ENCODE data around the gene EEF1G.

The EEF1G gene

DNA sequence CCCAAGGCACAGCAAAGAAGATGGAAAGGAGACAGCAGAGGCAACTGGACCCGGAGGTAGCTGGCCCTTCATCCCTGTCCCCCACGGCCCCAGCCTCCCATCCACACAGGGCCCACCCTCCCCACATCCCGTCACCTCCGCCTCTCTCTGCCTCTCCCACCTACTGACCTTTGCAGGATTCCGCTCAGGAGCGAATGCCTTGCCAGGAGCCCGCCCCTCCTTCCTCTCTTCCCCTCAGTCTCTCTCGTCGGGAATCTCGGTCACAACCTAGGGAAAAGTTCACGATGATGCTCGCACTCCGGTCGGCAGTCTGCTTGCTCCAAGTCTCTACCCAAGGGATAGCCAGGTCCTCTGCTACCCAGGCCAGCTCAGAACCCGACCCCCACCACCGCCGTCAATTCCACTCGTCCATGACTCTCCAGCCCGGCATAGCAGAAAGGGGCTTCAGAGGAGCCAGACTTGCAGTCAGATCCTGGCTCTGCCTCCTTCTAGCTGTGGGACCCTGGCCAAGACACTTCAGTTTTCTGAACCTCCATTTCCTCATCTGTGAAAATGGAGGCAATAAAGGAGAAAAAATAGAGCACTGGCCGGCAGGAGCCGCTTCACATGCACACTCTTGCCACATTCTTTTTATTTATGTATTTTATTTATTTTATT lies 37.3 kb downstream of the EEF1G start:
- WGBS (ENCODE audit: insufficient coverage) = 96% methylated on average over 16 of the region's 21 CpGs
- peaks cover 5 to 29% (median 24%) of the 10 kb centered on the region in 4 experiments for H3K4me1 ChIP-seq (ENCODE audit: control extremely low read depth in 1 of 4, control insufficient read depth in 4 of 4, insufficient read depth in 4 of 4, low read length in 3 of 4)
- DNase-seq = no peak
- CTCF ChIA-PET = interaction anchor here (2.2 to 13.6 kb wide), 2 partner anchors 22 to 112 kb away, joined by 7 to 283 read pairs; no protein-coding TSS in a partner anchor
- peaks cover 8 to 65% (median 29%) of the 10 kb centered on the region in 4 experiments for H3K36me3 ChIP-seq (ENCODE audit: control insufficient read depth in 4 of 4, insufficient read depth in 4 of 4, low read length in 3 of 4)
- POLR2A ChIA-PET = no interaction called here
- H3K27ac ChIP-seq (ENCODE audit: insufficient read depth in 1 of 2, low read depth in 1 of 2, low read length in 2 of 2, poor library complexity in 1 of 2, severe bottlenecking in 2 of 2) = no peak overlapping the region
- no peaks in the 10 kb centered on the region for H3K9me3 ChIP-seq (ENCODE audit: control extremely low read depth in 1 of 5, control insufficient read depth in 4 of 5, insufficient read depth in 2 of 5, low read depth in 1 of 5, low read length in 4 of 5)
- H3K4me3 ChIP-seq (ENCODE audit: control insufficient read depth in 1 of 7, extremely low read depth in 1 of 7, insufficient read depth in 4 of 7, low read depth in 2 of 7, low read length in 6 of 7) = no peak overlapping the region
- no peaks in the 10 kb centered on the region for H3K27me3 ChIP-seq (replicated peaks in 2 of 5; ENCODE audit: control insufficient read depth in 4 of 5, insufficient read depth in 5 of 5, low read length in 4 of 5)

DNA sequence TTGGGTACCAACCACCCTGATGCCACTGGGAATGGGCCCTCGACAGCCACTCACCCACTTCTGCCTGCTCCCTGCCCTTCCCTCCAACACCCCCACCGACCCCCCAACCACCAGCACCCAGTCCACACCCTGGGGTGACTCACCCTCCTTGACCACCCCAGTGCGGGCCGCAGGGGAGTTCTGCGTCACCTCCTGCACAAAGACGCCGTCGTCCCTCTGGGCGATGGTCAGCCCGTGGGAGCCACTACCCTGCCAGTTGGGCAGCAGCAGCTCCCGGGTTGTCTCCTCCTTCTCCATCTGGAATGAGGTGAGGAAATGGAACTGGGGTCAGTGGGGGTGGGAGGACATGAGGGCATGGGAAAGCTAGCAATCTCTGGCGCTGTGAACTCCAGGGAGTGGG lies 37.9 kb downstream of the EEF1G start:
- Histone ChIP-seq H3K4me3 (ENCODE audit: control insufficient read depth in 1 of 7, extremely low read depth in 1 of 7, insufficient read depth in 4 of 7, low read depth in 2 of 7, low read length in 6 of 7) (no peak overlapping the region), H3K4me1 (ENCODE audit: control extremely low read depth in 1 of 4, control insufficient read depth in 4 of 4, insufficient read depth in 4 of 4, low read length in 3 of 4) (peaks cover 5 to 23% (median 18%) of the 10 kb centered on the region in 4 experiments), H3K27ac (ENCODE audit: insufficient read depth in 1 of 2, low read depth in 1 of 2, low read length in 2 of 2, poor library complexity in 1 of 2, severe bottlenecking in 2 of 2) (no peak overlapping the region), H3K36me3 (ENCODE audit: control insufficient read depth in 4 of 4, insufficient read depth in 4 of 4, low read length in 3 of 4) (peaks cover 14 to 67% (median 32%) of the 10 kb centered on the region in 4 experiments), H3K27me3 (replicated peaks in 2 of 5; ENCODE audit: control insufficient read depth in 4 of 5, insufficient read depth in 5 of 5, low read length in 4 of 5) (no peaks in the 10 kb centered on the region), H3K9me3 (ENCODE audit: control extremely low read depth in 1 of 5, control insufficient read depth in 4 of 5, insufficient read depth in 2 of 5, low read depth in 1 of 5, low read length in 4 of 5) (no peaks in the 10 kb centered on the region)
- no peak for DNase-seq
- ChIA-PET CTCF (interaction anchor here (1.4 to 13.6 kb wide), 3 partner anchors 23 to 141 kb away, joined by 4 to 283 read pairs (median 7); no protein-coding TSS in a partner anchor), POLR2A (no interaction called here)
- 93% methylated on average over 6 of the region's 12 CpGs for WGBS (ENCODE audit: insufficient coverage)

DNA sequence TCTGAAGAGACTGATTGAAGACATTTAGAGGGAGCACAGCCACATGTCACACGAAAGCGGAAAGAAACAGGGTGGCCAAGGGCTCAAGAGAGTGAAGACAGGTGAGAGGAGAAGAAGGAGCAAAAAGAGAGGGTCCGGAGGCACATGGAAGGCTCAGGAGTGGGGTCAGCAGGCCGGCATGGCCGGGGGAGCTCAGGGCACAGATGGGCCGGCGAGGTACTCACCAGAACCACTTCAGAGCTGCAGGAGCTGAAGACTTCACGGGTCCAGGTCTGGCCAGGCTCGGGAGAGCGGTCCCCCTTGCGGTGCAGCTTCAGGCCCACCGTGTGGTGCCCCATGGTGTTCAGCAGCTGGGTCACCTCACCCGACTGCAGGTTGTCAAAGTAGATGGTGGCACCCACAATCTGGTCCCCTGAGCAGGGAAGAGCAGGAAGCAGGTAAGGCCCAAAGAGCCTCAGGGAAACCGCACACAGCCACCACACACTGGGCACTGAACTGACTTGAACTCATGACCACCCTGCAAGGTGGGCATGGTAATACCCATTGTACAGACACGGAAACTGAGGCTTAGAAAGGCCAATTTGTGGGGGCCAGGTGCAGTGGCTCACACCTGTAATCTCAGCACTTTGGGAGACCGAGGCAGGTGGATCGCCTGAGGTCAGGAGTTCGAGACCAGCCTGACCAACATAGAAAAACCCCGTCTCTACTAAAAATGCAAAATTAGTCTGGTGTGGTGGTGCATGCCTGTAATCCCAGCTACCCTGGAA lies 38.7 kb downstream of the EEF1G start:
- ChIA-PET CTCF (interaction anchor here (1.4 to 13.6 kb wide), 3 partner anchors 24 to 140 kb away, joined by 4 to 283 read pairs (median 7); no protein-coding TSS in a partner anchor), POLR2A (no interaction called here)
- H3K27ac ChIP-seq (ENCODE audit: insufficient read depth in 1 of 2, low read depth in 1 of 2, low read length in 2 of 2, poor library complexity in 1 of 2, severe bottlenecking in 2 of 2) = no peak overlapping the region
- WGBS (ENCODE audit: insufficient coverage) = 97% methylated on average over 19 of the region's 19 CpGs
- no peak overlapping the region for H3K4me3 ChIP-seq (ENCODE audit: control insufficient read depth in 1 of 7, extremely low read depth in 1 of 7, insufficient read depth in 4 of 7, low read depth in 2 of 7, low read length in 6 of 7)
- H3K36me3 ChIP-seq (ENCODE audit: control insufficient read depth in 4 of 4, insufficient read depth in 4 of 4, low read length in 3 of 4) = peaks cover 18 to 74% (median 35%) of the 10 kb centered on the region in 4 experiments
- no peaks in the 10 kb centered on the region for H3K9me3 ChIP-seq (ENCODE audit: control extremely low read depth in 1 of 5, control insufficient read depth in 4 of 5, insufficient read depth in 2 of 5, low read depth in 1 of 5, low read length in 4 of 5)
- no peak for DNase-seq
- peaks cover 3 to 15% (median 13%) of the 10 kb centered on the region in 4 experiments for H3K4me1 ChIP-seq (ENCODE audit: control extremely low read depth in 1 of 4, control insufficient read depth in 4 of 4, insufficient read depth in 4 of 4, low read length in 3 of 4)
- H3K27me3 ChIP-seq (replicated peaks in 2 of 5; ENCODE audit: control insufficient read depth in 4 of 5, insufficient read depth in 5 of 5, low read length in 4 of 5) = no peaks in the 10 kb centered on the region

DNA sequence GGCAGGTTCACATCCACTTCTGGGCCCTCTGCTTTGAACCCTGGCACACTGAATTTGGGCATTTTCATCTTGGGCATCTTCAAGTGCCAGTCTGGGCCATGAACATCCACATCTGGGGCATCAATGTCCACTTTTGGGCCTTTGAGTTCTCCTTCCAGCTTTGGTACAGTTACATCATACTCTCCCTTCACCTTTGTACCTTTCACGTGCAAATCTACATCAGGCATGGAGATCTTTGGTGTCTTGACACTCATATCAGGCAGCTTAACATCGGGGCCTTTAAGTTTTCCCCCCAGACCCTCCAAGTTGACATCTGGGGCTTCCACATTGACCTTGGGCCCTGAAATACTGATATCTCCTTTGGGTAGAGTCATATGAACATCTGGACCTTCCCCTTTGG lies 41.6 kb downstream of the EEF1G start:
- no peak for DNase-seq
- no peak overlapping the region for H3K27ac ChIP-seq (ENCODE audit: insufficient read depth in 1 of 2, low read depth in 1 of 2, low read length in 2 of 2, poor library complexity in 1 of 2, severe bottlenecking in 2 of 2)
- H3K4me1 ChIP-seq (ENCODE audit: control extremely low read depth in 1 of 4, control insufficient read depth in 4 of 4, insufficient read depth in 4 of 4, low read length in 3 of 4) = no peaks in the 10 kb centered on the region
- no peaks in the 10 kb centered on the region for H3K9me3 ChIP-seq (ENCODE audit: control extremely low read depth in 1 of 5, control insufficient read depth in 4 of 5, insufficient read depth in 2 of 5, low read depth in 1 of 5, low read length in 4 of 5)
- WGBS (ENCODE audit: insufficient coverage) = no CpG with 5 or more reads among the region's 2 CpGs
- POLR2A ChIA-PET = no interaction called here
- CTCF ChIA-PET = no interaction called here
- no peak overlapping the region for H3K4me3 ChIP-seq (ENCODE audit: control insufficient read depth in 1 of 7, extremely low read depth in 1 of 7, insufficient read depth in 4 of 7, low read depth in 2 of 7, low read length in 6 of 7)
- H3K36me3 ChIP-seq (ENCODE audit: control insufficient read depth in 4 of 4, insufficient read depth in 4 of 4, low read length in 3 of 4) = peaks cover 18 to 93% (median 42%) of the 10 kb centered on the region in 4 experiments
- no peaks in the 10 kb centered on the region for H3K27me3 ChIP-seq (replicated peaks in 2 of 5; ENCODE audit: control insufficient read depth in 4 of 5, insufficient read depth in 5 of 5, low read length in 4 of 5)

DNA sequence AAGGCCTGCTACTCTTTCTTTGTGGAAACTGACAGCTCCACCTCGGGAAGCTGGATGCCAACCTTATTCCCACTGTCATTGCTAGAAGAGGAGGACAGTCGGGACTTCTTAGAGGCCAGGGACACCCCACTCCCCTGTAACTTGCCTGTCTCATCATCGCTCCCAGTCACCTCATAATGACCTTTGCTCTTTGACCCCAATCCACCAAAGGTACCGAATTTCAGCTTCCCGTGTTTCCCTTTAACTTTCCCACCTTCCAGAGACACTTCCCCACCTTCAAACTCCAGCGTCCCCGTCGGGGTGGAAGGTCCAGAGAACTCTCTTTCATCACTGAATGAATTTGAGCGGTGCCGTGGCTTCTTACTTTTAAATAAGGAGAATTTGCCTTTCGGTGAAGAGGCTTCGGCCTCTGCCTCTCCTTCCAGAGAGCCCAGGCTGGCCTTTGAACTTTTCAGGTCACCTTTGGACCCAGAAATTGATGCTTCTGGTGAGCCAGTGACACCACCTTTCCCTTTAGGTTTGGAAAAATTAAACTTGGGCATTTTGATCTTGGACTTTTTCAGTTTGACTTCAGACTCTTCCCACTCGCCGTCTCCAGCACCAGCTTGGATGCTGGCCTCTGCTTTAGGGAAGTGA lies 56.8 kb downstream of the EEF1G start:
- H3K9me3 ChIP-seq (ENCODE audit: control extremely low read depth in 1 of 5, control insufficient read depth in 4 of 5, insufficient read depth in 2 of 5, low read depth in 1 of 5, low read length in 4 of 5) = no peaks in the 10 kb centered on the region
- ChIA-PET CTCF (no interaction called here), POLR2A (no interaction called here)
- H3K36me3 ChIP-seq (ENCODE audit: control insufficient read depth in 4 of 4, insufficient read depth in 4 of 4, low read length in 3 of 4) = peaks cover 2 to 66% (median 20%) of the 10 kb centered on the region in 4 experiments
- H3K27me3 ChIP-seq (replicated peaks in 2 of 5; ENCODE audit: control insufficient read depth in 4 of 5, insufficient read depth in 5 of 5, low read length in 4 of 5) = no peaks in the 10 kb centered on the region
- H3K4me1 ChIP-seq (ENCODE audit: control extremely low read depth in 1 of 4, control insufficient read depth in 4 of 4, insufficient read depth in 4 of 4, low read length in 3 of 4) = no peaks in the 10 kb centered on the region
- no peak for DNase-seq
- no peak overlapping the region for H3K27ac ChIP-seq (ENCODE audit: insufficient read depth in 1 of 2, low read depth in 1 of 2, low read length in 2 of 2, poor library complexity in 1 of 2, severe bottlenecking in 2 of 2)
- WGBS (ENCODE audit: insufficient coverage) = 98% methylated on average over 14 of the region's 14 CpGs
- H3K4me3 ChIP-seq (ENCODE audit: control insufficient read depth in 1 of 7, extremely low read depth in 1 of 7, insufficient read depth in 4 of 7, low read depth in 2 of 7, low read length in 6 of 7) = no peak overlapping the region

DNA sequence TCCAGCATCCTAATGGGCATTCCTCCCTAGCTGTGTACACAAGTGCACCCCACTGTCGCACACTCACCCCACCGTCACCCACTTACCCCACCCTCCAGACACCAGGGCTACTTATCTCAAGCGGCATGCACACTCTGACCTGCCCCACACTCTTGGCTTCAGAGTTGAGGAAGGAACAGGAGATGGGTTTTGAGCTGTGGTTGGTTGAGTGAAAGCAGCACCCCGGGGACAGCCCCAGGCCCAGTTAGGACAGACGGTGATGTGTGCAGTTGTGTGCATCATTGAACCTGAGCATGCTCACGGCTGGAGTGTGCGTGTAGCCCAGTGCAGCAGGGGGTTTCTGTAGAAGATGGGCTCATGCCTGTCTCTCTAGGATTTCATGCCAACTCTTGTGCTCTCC lies 59.5 kb downstream of the EEF1G start:
- no peaks in the 10 kb centered on the region for H3K9me3 ChIP-seq (ENCODE audit: control extremely low read depth in 1 of 5, control insufficient read depth in 4 of 5, insufficient read depth in 2 of 5, low read depth in 1 of 5, low read length in 4 of 5)
- H3K4me1 ChIP-seq (ENCODE audit: control extremely low read depth in 1 of 4, control insufficient read depth in 4 of 4, insufficient read depth in 4 of 4, low read length in 3 of 4) = no peaks in the 10 kb centered on the region
- DNase-seq = no peak
- H3K36me3 ChIP-seq (ENCODE audit: control insufficient read depth in 4 of 4, insufficient read depth in 4 of 4, low read length in 3 of 4) = peaks cover 0 to 42% (median 16%) of the 10 kb centered on the region in 4 experiments
- H3K4me3 ChIP-seq (ENCODE audit: control insufficient read depth in 1 of 7, extremely low read depth in 1 of 7, insufficient read depth in 4 of 7, low read depth in 2 of 7, low read length in 6 of 7) = no peak overlapping the region
- H3K27me3 ChIP-seq (replicated peaks in 2 of 5; ENCODE audit: control insufficient read depth in 4 of 5, insufficient read depth in 5 of 5, low read length in 4 of 5) = no peaks in the 10 kb centered on the region
- 88% methylated on average over 4 of the region's 7 CpGs for WGBS (ENCODE audit: insufficient coverage)
- CTCF ChIA-PET = interaction anchor here (1.9 kb wide), 1 partner anchor 29 kb away, joined by 6 read pairs; no protein-coding TSS in a partner anchor
- no peak overlapping the region for H3K27ac ChIP-seq (ENCODE audit: insufficient read depth in 1 of 2, low read depth in 1 of 2, low read length in 2 of 2, poor library complexity in 1 of 2, severe bottlenecking in 2 of 2)
- POLR2A ChIA-PET = no interaction called here
